HepG2 (cell line): Measurements from ENCODE around the gene ZIK1. TPM values are rescaled to one million over a fixed set of nuclear protein-coding genes. Genes with fewer than 3 reads are reported as not detected.

Source experiments
- ATAC-seq: fragments of 200-7000 bp; cut with Tn5 transposase; 3 replicates; pipeline ENCODE4 v1.9.1; 2020; ENCODE audit warnings: mild to moderate bottlenecking, moderate library complexity
- BruUV-seq: library from RNA; stranded (reverse); fragments of 400-500 nt; replicated peaks from 2 replicates; lab custom pipeline; 2021; lab: Mats Ljungman, UMichigan
- CTCF ChIA-PET: fragments of 300-600 bp; formaldehyde crosslinking; extraction: SDS; loops from one replicate; lab custom pipeline; 2021; ENCODE audit warnings: low total read pairs, inconsistent platforms, low intra/inter-chr PET ratio; lab: Yijun Ruan, JAX
- POLR2A ChIA-PET: fragments of 350-600 bp; sonication (Branson Sonifier 250); formaldehyde crosslinking; loops from one replicate; lab custom pipeline; 2020; ENCODE audit warnings: antibody characterized with exemption, inconsistent platforms; lab: Yijun Ruan, JAX
- DNase-seq: peaks from one replicate; pipeline ENCODE4 v3.0.0-alpha.2; 2015; ENCODE audit warnings: low spot score
- FAIRE-seq: peaks from 3 replicates; lab custom pipeline; 2011; peaks lifted over from hg19 to GRCh38; lab: Jason Lieb, UNC
- H2AFZ ChIP-seq: one replicate; pipeline ENCODE4 v1.6.1; 2011; ENCODE audit warnings: low read length, inconsistent platforms
- H3K27ac ChIP-seq: fragments of 300-600 bp; 3 replicates; pipeline ENCODE4 v1.8.0; 2011; ENCODE audit warnings: mixed run types, mild to moderate bottlenecking, mixed read lengths, low read length, inconsistent platforms; ENCODE audit not compliant: insufficient read depth; ENCODE audit errors: extremely low read length
- H3K27me3 ChIP-seq, 2 experiments: fragments of 200-600 bp in 1 of 2; 2 replicates in 1 of 2; 3 replicates in 1 of 2; pipeline versions ENCODE4 v1.6.0 to v1.8.0; 2011; ENCODE audit warnings: low read length in 2 of 2, mild to moderate bottlenecking in 2 of 2, moderate library complexity in 2 of 2, inconsistent platforms in 1 of 2; ENCODE audit not compliant: insufficient read depth in 2 of 2, control insufficient read depth in 1 of 2
- H3K36me3 ChIP-seq, 2 experiments: fragments of 200-600 bp in 1 of 2; replicated peaks in 1 of 2; 2 replicates in 1 of 2; 3 replicates in 1 of 2; pipeline versions ENCODE4 v1.5.1 to v1.8.0; 2011; ENCODE audit warnings: low read length in 2 of 2, inconsistent platforms in 1 of 2; ENCODE audit not compliant: insufficient read depth in 2 of 2, control insufficient read depth in 1 of 2
- H3K4me1 ChIP-seq: 2 replicates; pipeline ENCODE4 v1.5.1; 2012; ENCODE audit warnings: low read length, inconsistent platforms; ENCODE audit not compliant: insufficient read depth
- H3K4me2 ChIP-seq: 2 replicates; pipeline ENCODE4 v1.6.0; 2011; ENCODE audit warnings: low read depth, low read length, inconsistent platforms
- H3K4me3 ChIP-seq, 3 experiments: fragments of 200-600 bp in 1 of 3; sonication (generic), shearing (Covaris generic) in 1 of 3; replicated peaks in 1 of 3; 2 replicates each; pipeline ENCODE4 v1.5.1; 2011 to 2016; ENCODE audit warnings: low read length in 3 of 3, inconsistent platforms in 2 of 3, low read depth in 2 of 3, mild to moderate bottlenecking in 2 of 3, control low read depth in 1 of 3, mixed read lengths in 1 of 3; ENCODE audit not compliant: insufficient read depth in 1 of 3
- H3K79me2 ChIP-seq: one replicate; pipeline ENCODE4 v1.6.1; 2011; ENCODE audit warnings: low read length, inconsistent platforms; ENCODE audit not compliant: insufficient read depth
- H3K9ac ChIP-seq: 2 replicates; pipeline ENCODE4 v1.6.0; 2011; ENCODE audit warnings: mild to moderate bottlenecking, low read depth, low read length, inconsistent platforms; ENCODE audit not compliant: insufficient read depth
- H3K9me3 ChIP-seq: 2 replicates; pipeline ENCODE4 v1.5.1; 2012; ENCODE audit warnings: mild to moderate bottlenecking, low read length
- H4K20me1 ChIP-seq: 2 replicates; pipeline ENCODE4 v1.6.0; 2011; ENCODE audit warnings: inconsistent platforms, mild to moderate bottlenecking, low read length, moderate library complexity; ENCODE audit not compliant: insufficient read depth
- CBFB ChIP-seq: sonication (generic); formaldehyde crosslinking; IDR thresholded peaks from 2 replicates; pipeline ENCODE4 v1.4.0; 2020; ENCODE audit warnings: missing genetic modification reagents
- EEA1 ChIP-seq: sonication (generic); formaldehyde crosslinking; IDR thresholded peaks from 2 replicates; pipeline ENCODE4 v1.5.1; 2020; ENCODE audit warnings: mild to moderate bottlenecking, missing genetic modification reagents, borderline replicate concordance
- ELF1 ChIP-seq: sonication (generic); formaldehyde crosslinking; IDR thresholded peaks from 2 replicates; pipeline ENCODE4 v1.4.0; 2020; ENCODE audit warnings: missing genetic modification reagents
- GFI1 ChIP-seq: sonication (generic); formaldehyde crosslinking; IDR thresholded peaks from 2 replicates; pipeline ENCODE4 v1.5.0; 2020; ENCODE audit warnings: missing genetic modification reagents, mild to moderate bottlenecking, borderline replicate concordance
- ISL2 ChIP-seq: sonication (generic); formaldehyde crosslinking; IDR thresholded peaks from 2 replicates; pipeline ENCODE4 v1.5.0; 2020; ENCODE audit warnings: missing genetic modification reagents
- KLF16 ChIP-seq, 2 experiments: sonication (generic) in 1 of 2; formaldehyde crosslinking in 1 of 2; IDR thresholded peaks; 2 replicates each; pipeline versions ENCODE4 v1.6.1 to v1.8.0; 2016 to 2023; ENCODE audit warnings: missing genetic modification reagents in 2 of 2, missing compliant biosample characterization in 1 of 2
- PHB2 ChIP-seq: fragments of 450-650 bp; IDR thresholded peaks from 2 replicates; pipeline ENCODE4 v1.6.1; 2018; ENCODE audit not compliant: partially characterized antibody
- SAFB2 ChIP-seq: sonication (generic); formaldehyde crosslinking; IDR thresholded peaks from 2 replicates; pipeline ENCODE4 v1.5.1; 2020; ENCODE audit warnings: missing genetic modification reagents, low read depth, mild to moderate bottlenecking, borderline replicate concordance
- SALL2 ChIP-seq: sonication (generic); formaldehyde crosslinking; IDR thresholded peaks from 2 replicates; pipeline ENCODE4 v1.8.1; 2023; ENCODE audit warnings: mild to moderate bottlenecking, missing genetic modification reagents, inconsistent platforms
- SMYD3 ChIP-seq: sonication (generic); formaldehyde crosslinking; IDR thresholded peaks from 2 replicates; pipeline ENCODE4 v1.8.1; 2023; ENCODE audit warnings: mild to moderate bottlenecking, missing genetic modification reagents
- SOX5 ChIP-seq: IDR thresholded peaks from 2 replicates; pipeline ENCODE4 v1.6.1; 2016; ENCODE audit warnings: borderline replicate concordance
- ZHX1 ChIP-seq: sonication (generic); formaldehyde crosslinking; IDR thresholded peaks from 2 replicates; pipeline ENCODE4 v1.8.1; 2022; ENCODE audit warnings: low read depth, mild to moderate bottlenecking, missing genetic modification reagents
- ZNF143 ChIP-seq: sonication (generic); formaldehyde crosslinking; IDR thresholded peaks from 2 replicates; pipeline ENCODE4 v1.4.0; 2020; ENCODE audit warnings: missing genetic modification reagents
- ZNF234 ChIP-seq: sonication (generic); formaldehyde crosslinking; conservative IDR thresholded peaks from 2 replicates; pipeline ENCODE4 v1.5.1; 2020; ENCODE audit warnings: mild to moderate bottlenecking, missing genetic modification reagents
- ZNF580 ChIP-seq: IDR thresholded peaks from 2 replicates; pipeline ENCODE4 v1.6.1; 2016; ENCODE audit warnings: low read depth, borderline replicate concordance
- ZNF672 ChIP-seq: sonication (generic); formaldehyde crosslinking; IDR thresholded peaks from 2 replicates; pipeline ENCODE4 v1.8.1; 2022; ENCODE audit warnings: missing genetic modification reagents
- ZUFSP ChIP-seq: sonication (generic); formaldehyde crosslinking; IDR thresholded peaks from 2 replicates; pipeline ENCODE4 v1.9.0; 2021; ENCODE audit warnings: missing genetic modification reagents, mild to moderate bottlenecking, borderline replicate concordance
- WGBS: methylation state at CpG from one replicate; pipeline ENCODE4 v1.1.6; 2017; ENCODE audit warnings: low lambda C conversion rate; 5-methylcytosine and 5-hydroxymethylcytosine counted together
- in situ Hi-C: cut with HindIII; loops from 2 replicates; pipeline ENCODE4 v1.10.0; 2017; ENCODE audit warnings: low pct_unique_long_range_greater_than_20kb; ENCODE audit not compliant: extremely low pct_ligation_motif_present
- intact Hi-C: fragments of 100-400 bp; cut with micrococcal nuclease; formaldehyde crosslinking; loops from one replicate; pipeline ENCODE4 v1.10.0; 2022; ENCODE audit not compliant: unreplicated experiment
- polyA plus RNA-seq, 8 experiments: library from polyadenylated mRNA; depleted of rRNA in 3 of 8; stranded (reverse) in 7 of 8; unstranded in 1 of 8; fragments of >200 nt; fragmentation: Illumina TruSeq in 4 of 8; extraction: Trizol in 4 of 8; gene quantifications; 2 replicates each; pipeline versions ENCODE4 v1.2.1 to v1.2.3, GENCODE V29; 2011 to 2016; ENCODE audit warnings: low read depth in 4 of 8, missing spikeins in 1 of 8, mixed read lengths in 1 of 8; ENCODE audit not compliant: insufficient read depth in 1 of 8
- total RNA-seq, 5 experiments: library from RNA; depleted of rRNA; stranded (reverse); fragments of >200 nt; fragmentation: Illumina TruSeq; extraction: Trizol; gene quantifications; 2 replicates each; pipeline ENCODE4 v1.2.3, GENCODE V29; 2016; ENCODE audit warnings: low read depth in 1 of 5
- TF ChIP-seq, protein P1 (sequence below): sonication (generic); formaldehyde crosslinking; IDR thresholded peaks from 2 replicates; pipeline ENCODE4 v1.8.0; 2022; ENCODE audit warnings: missing genetic modification reagents, mild to moderate bottlenecking, borderline replicate concordance

Gene ZIK1
- total and polyA plus RNA-seq, 2 of the 13 experiments (the other 11 are each of a cell fraction or from before 2014, with no cell fraction given) = 2.1 to 7.2 TPM

DNA sequence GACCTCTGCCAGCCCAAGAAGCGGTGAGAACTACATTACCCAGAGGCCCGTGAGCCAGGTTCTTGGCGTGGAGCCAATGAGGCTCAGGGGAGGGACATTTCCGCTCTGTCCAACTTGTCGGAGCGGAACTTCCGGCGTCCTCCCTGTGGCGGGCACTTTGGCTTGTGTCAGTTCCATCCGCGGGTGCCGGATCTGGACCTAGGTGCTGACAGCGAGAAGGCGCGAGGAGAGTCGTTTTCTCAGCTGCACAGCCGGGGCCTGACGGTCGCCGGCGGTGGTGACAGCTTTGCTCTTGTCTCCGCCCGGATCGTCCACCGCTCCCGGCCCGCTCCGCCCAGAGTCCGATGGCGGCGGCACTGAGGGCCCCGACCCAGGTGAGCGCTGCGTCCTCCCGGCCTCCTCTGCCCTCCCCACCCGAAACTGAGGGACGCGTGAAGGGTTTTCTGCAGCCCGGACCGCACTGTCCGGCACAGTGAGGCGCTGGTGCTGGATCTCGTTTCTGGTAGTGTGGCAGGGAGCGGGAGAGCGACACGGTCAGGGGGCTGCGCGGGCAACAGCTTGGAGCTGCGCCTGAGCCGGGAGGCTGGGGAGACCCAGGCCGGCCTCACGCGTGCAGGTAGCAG lies 15.9 kb downstream of the ZIK1 start, which contains the start of gene ZNF530:
Gene ZNF530 (plus strand): TSS at position 125 of the 623 bp plus-strand sequence. CDS start 4,461 bp downstream, outside the sequence.
- peak; percentile 99 for ATAC-seq
- WGBS = 4% methylated on average over 5 of the region's 53 CpGs
- no TSS peak for BruUV-seq
- CTCF ChIA-PET = no interaction called here
- H3K9me3 ChIP-seq = no peaks in the 10 kb centered on the region
- POLR2A ChIA-PET = no interaction called here
- peaks cover 6% of the 10 kb centered on the region for H3K79me2 ChIP-seq
- no peaks in the 10 kb centered on the region for H3K27me3 ChIP-seq
- peak; percentile 91 for DNase-seq
- H2AFZ ChIP-seq = peak within 1 kb of the TSS; percentile 58
- peak within 1 kb of the TSS; percentile 14 for H3K27ac ChIP-seq
- intact Hi-C loops (loop anchor here (2.0 kb wide), 2 partner anchors 21 to 113 kb away; partner anchors contain the start of genes ZNF416 and ZNF419), in situ Hi-C loops (no loop called here)
- no peaks in the 10 kb centered on the region for H4K20me1 ChIP-seq
- H3K36me3 ChIP-seq = no peaks in the 10 kb centered on the region; a peak in 2 of 5 replicates
- H3K4me1 ChIP-seq = peaks cover 19% of the 10 kb centered on the region
- H3K4me3 ChIP-seq = peak within 1 kb of the TSS; percentile 73 to 89 (median 80)
- FAIRE-seq = peak; percentile 95
- peak within 1 kb of the TSS; percentile 62 for H3K9ac ChIP-seq
- peak within 1 kb of the TSS; percentile 89 for H3K4me2 ChIP-seq
- no peak for TF ChIP-seq ZNF234 (CRISPR knock-in tag)
- peak; percentile 27; the same call in 1 of the 2 replicates for TF ChIP-seq SALL2 (CRISPR knock-in tag)
- peak; percentile 54; the same call in 1 of the 2 replicates for TF ChIP-seq SMYD3 (CRISPR knock-in tag)
- no peak for TF ChIP-seq SOX5 (CRISPR knock-in tag)
- TF ChIP-seq ZNF672 (CRISPR knock-in tag) = no peak
- peak; percentile 72 for TF ChIP-seq ZHX1
- peak; percentile 66; the same call in 1 of the 2 replicates for TF ChIP-seq ZNF580 (CRISPR knock-in tag)
- peak; percentile 88 for TF ChIP-seq ELF1 (CRISPR knock-in tag)
- TF ChIP-seq, protein P1, sequence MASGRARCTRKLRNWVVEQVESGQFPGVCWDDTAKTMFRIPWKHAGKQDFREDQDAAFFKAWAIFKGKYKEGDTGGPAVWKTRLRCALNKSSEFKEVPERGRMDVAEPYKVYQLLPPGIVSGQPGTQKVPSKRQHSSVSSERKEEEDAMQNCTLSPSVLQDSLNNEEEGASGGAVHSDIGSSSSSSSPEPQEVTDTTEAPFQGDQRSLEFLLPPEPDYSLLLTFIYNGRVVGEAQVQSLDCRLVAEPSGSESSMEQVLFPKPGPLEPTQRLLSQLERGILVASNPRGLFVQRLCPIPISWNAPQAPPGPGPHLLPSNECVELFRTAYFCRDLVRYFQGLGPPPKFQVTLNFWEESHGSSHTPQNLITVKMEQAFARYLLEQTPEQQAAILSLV (CRISPR knock-in tag) = peak; percentile 61; the same call in 1 of the 2 replicates
- no peak for TF ChIP-seq PHB2
- peak; percentile 63; the same call in 1 of the 2 replicates for TF ChIP-seq EEA1 (CRISPR knock-in tag)
- TF ChIP-seq ZNF143 (CRISPR knock-in tag) = peak; percentile 99
- peak; percentile 52; the same call in 1 of the 2 replicates for TF ChIP-seq ISL2 (CRISPR knock-in tag)
- TF ChIP-seq CBFB = 0 out of 2 replicates have a peak, but pooled peaks have one; percentile 27
- peak in 1 of 2 experiments; percentile 35; a peak in 1 of 4 replicates for TF ChIP-seq KLF16 (CRISPR knock-in tag; IDR thresholded peaks at IDR 0.05)
- no peak for TF ChIP-seq GFI1 (CRISPR knock-in tag)
- 0 out of 2 replicates have a peak, but pooled peaks have one; percentile 51 for TF ChIP-seq SAFB2 (CRISPR knock-in tag)
- no peak for TF ChIP-seq ZUFSP (CRISPR knock-in tag)
